Sigmoid colon (tissue), 7 donors: ENCODE results near the gene ATXN1. TPM values are rescaled to one million over a fixed set of nuclear protein-coding genes. Genes with fewer than 3 reads are reported as not detected.
A peak's percentile ranks its signal among the peaks of the same experiment; 100 is the strongest.

Experiments
- DNase-seq: peaks from one replicate; pipeline ENCODE4 v3.0.0-alpha.2; 2019
- H3K27ac ChIP-seq, 4 donors: fragments of 200-600 bp; sonication (generic); one replicate each; pipeline ENCODE4 v1.5.1; 2016 to 2019; ENCODE audit warnings: mild to moderate bottlenecking in 1 of 4
- H3K27me3 ChIP-seq, 3 donors: fragments of 200-600 bp; sonication (generic); one replicate each; pipeline ENCODE4 v1.5.1; 2019; ENCODE audit warnings: mild to moderate bottlenecking in 1 of 3
- H3K36me3 ChIP-seq, 4 donors: fragments of 200-600 bp; sonication (generic); one replicate each; pipeline ENCODE4 v1.5.1; 2016 to 2019
- H3K4me1 ChIP-seq, 4 donors: fragments of 200-600 bp; sonication (generic); one replicate each; pipeline ENCODE4 v1.5.1; 2017 to 2019
- H3K4me3 ChIP-seq, 4 donors: fragments of 200-600 bp; sonication (generic); one replicate each; pipeline ENCODE4 v1.5.1; 2017 to 2019; ENCODE audit warnings: mild to moderate bottlenecking in 2 of 4, moderate library complexity in 1 of 4
- H3K9me3 ChIP-seq, 4 donors: fragments of 200-600 bp in 3 of 4; sonication (generic) in 3 of 4; one replicate each; pipeline versions ENCODE4 v1.5.1 to v1.6.1; 2013 to 2019
- CTCF ChIP-seq, 4 experiments: fragments of 450-650 bp in 3 of 4; fragments of 200-600 bp in 1 of 4; IDR thresholded peaks; one replicate each; pipeline ENCODE4 v1.5.1; 2016 to 2019; ENCODE audit warnings: antibody characterized with exemption in 4 of 4, mild to moderate bottlenecking in 3 of 4, moderate library complexity in 2 of 4
- EP300 ChIP-seq, 4 donors: sonication (generic); formaldehyde crosslinking; IDR thresholded peaks; one replicate each; pipeline ENCODE4 v1.6.1; 2017; ENCODE audit warnings: antibody characterized with exemption in 4 of 4
- POLR2A ChIP-seq, 2 donors: fragments of 450-650 bp; IDR thresholded peaks; one replicate each; pipeline ENCODE4 v1.6.1; 2016; ENCODE audit warnings: antibody characterized with exemption in 2 of 2, mild to moderate bottlenecking in 2 of 2, moderate library complexity in 2 of 2
- POLR2AphosphoS5 ChIP-seq, 4 donors: sonication (generic); formaldehyde crosslinking; IDR thresholded peaks; one replicate each; pipeline ENCODE4 v1.6.1; 2017; ENCODE audit warnings: antibody characterized with exemption in 4 of 4
- WGBS, 2 donors: extraction: QIAGEN DNeasy Blood & Tissue Kit; methylation state at CpG; one replicate each; pipeline ENCODE4 v1.1.7; 2013; 5-methylcytosine and 5-hydroxymethylcytosine counted together
- intact Hi-C: fragments of 100-400 bp; cut with DNase I; formaldehyde crosslinking; loops from one replicate; pipeline ENCODE4 v1.15.1; 2023
- polyA plus RNA-seq, 3 donors: library from polyadenylated mRNA; stranded (reverse); fragments of 200-250 nt; gene quantifications; one replicate each; pipeline ENCODE4 v1.2.3, GENCODE V29; 2013
- total RNA-seq, 4 donors: library from RNA; depleted of rRNA; stranded (reverse); fragments of >200 nt; gene quantifications; one replicate each; pipeline ENCODE4 v1.1.0, GENCODE V29; 2016
- donor health status: healthy with polysubstance abuse.
- donor health status: Bipolar disorder and iron deficiency.
- donor health status: healthy.

The ATXN1 gene
- total and polyA plus RNA-seq, 7 donors, result 4.8 to 95.3 (median 37.7) TPM

GRCh38 chr6:16258709-16259075, 502.6 kb downstream of the ATXN1 start:
- H3K9me3 ChIP-seq, result no peaks in the 10 kb centered on the region
- WGBS, 2 donors, result 80 to 86% methylated on average over 6 of the region's 6 CpGs
- H3K36me3 ChIP-seq, result peaks cover 0 to 12% (median 2%) of the 10 kb centered on the region in 4 donors
- intact Hi-C loops, result no loop called here
- no peak for DNase-seq
- peak overlapping the region in 3 of 4 donors; percentile 23 to 61 (median 42) for H3K27ac ChIP-seq
- peaks cover 0 to 12% (median 5%) of the 10 kb centered on the region in 4 donors for H3K4me1 ChIP-seq
- H3K4me3 ChIP-seq, result no peak overlapping the region
- TF ChIP-seq POLR2AphosphoS5 (IDR thresholded peaks at IDR 0.05), result no peak
- no peak for TF ChIP-seq CTCF (IDR thresholded peaks at IDR 0.05)
- no peak for TF ChIP-seq EP300 (IDR thresholded peaks at IDR 0.05)
- TF ChIP-seq POLR2A (IDR thresholded peaks at IDR 0.05), result no peak
- no peaks in the 10 kb centered on the region for H3K27me3 ChIP-seq

GRCh38 chr6:16257999-16258708, 503.1 kb downstream of the ATXN1 start:
- Histone ChIP-seq H3K4me3 (no peak overlapping the region), H3K27me3 (no peaks in the 10 kb centered on the region), H3K4me1 (peaks cover 0 to 12% (median 5%) of the 10 kb centered on the region in 4 donors), H3K9me3 (no peaks in the 10 kb centered on the region), H3K27ac (peak overlapping the region in 3 of 4 donors; percentile 23 to 61 (median 42)), H3K36me3 (peaks cover 0 to 12% (median 2%) of the 10 kb centered on the region in 4 donors)
- no peak for DNase-seq
- intact Hi-C loops, result no loop called here
- WGBS, 2 donors, result 63 to 77% methylated on average over 7 of the region's 7 CpGs
- TF ChIP-seq POLR2A (IDR thresholded peaks at IDR 0.05), result no peak
- no peak for TF ChIP-seq CTCF (IDR thresholded peaks at IDR 0.05)
- no peak for TF ChIP-seq EP300 (IDR thresholded peaks at IDR 0.05)
- TF ChIP-seq POLR2AphosphoS5 (IDR thresholded peaks at IDR 0.05), result no peak

DNA sequence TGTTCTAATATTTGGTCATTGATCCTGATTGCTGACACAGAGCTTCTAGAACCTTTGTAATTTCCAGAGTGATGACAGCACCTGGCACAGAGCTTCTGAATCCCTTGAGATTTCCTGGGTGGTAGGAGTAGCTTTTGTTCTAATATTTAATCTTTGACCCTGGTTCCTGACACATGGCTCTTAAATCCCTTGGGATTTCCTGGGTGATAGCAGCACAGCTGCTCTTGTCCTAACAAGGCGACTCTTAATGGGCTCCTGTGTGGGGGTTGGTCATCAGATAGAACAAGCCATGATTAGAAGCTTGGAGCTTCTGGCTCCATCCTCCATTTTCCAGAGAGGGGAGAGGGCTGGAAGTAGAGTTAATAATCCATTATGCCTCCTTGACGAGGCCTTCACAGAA, 504.5 kb downstream of the ATXN1 start:
- TF ChIP-seq POLR2A (IDR thresholded peaks at IDR 0.05) (no peak), EP300 (IDR thresholded peaks at IDR 0.05) (no peak), CTCF (IDR thresholded peaks at IDR 0.05) (no peak), POLR2AphosphoS5 (IDR thresholded peaks at IDR 0.05) (no peak)
- H3K27me3 ChIP-seq, result no peaks in the 10 kb centered on the region
- WGBS, 2 donors, result 89 to 90% methylated on average over 2 of the region's 2 CpGs
- intact Hi-C loops, result no loop called here
- DNase-seq, result no peak
- peaks cover 0 to 12% (median 5%) of the 10 kb centered on the region in 4 donors for H3K4me1 ChIP-seq
- H3K27ac ChIP-seq, result no peak overlapping the region
- H3K9me3 ChIP-seq, result no peaks in the 10 kb centered on the region
- peaks cover 0 to 26% (median 2%) of the 10 kb centered on the region in 4 donors for H3K36me3 ChIP-seq
- no peak overlapping the region for H3K4me3 ChIP-seq

GRCh38 chr6:16254535-16254934, 506.7 kb downstream of the ATXN1 start:
- Histone ChIP-seq H3K4me1 (peaks cover 0 to 12% (median 5%) of the 10 kb centered on the region in 4 donors), H3K27ac (no peak overlapping the region), H3K4me3 (no peak overlapping the region), H3K27me3 (no peaks in the 10 kb centered on the region), H3K9me3 (no peaks in the 10 kb centered on the region), H3K36me3 (peaks cover 0 to 48% (median 5%) of the 10 kb centered on the region in 4 donors)
- DNase-seq, result no peak
- WGBS, 2 donors, result 95 to 96% methylated on average over 9 of the region's 9 CpGs
- TF ChIP-seq POLR2AphosphoS5 (IDR thresholded peaks at IDR 0.05), result no peak
- TF ChIP-seq EP300 (IDR thresholded peaks at IDR 0.05), result no peak
- no peak for TF ChIP-seq CTCF (IDR thresholded peaks at IDR 0.05)
- no peak for TF ChIP-seq POLR2A (IDR thresholded peaks at IDR 0.05)
- intact Hi-C loops, result no loop called here
